Stimulated activated CD4-positive, alpha-beta T cell treated with anti-CD3 and anti-CD28 coated beads, Interleukin-1b, Interleukin-23, amount 100 ng/mL, for 4 hours (primary cell): ENCODE data around the gene ECE1.

ENCODE experiments used
- DNase-seq, 2 donors: peaks; one replicate each; pipeline ENCODE4 v3.0.0-alpha.2; 2020; ENCODE audit warnings: low read depth in 2 of 2

The ECE1 gene

GRCh38 chr1:21254335-21254951, 35.8 kb downstream of the ECE1 start:
- DNase-seq = no peak

GRCh38 chr1:21251773-21252471, 38.3 kb downstream of the ECE1 start:
- no peak for DNase-seq

GRCh38 chr1:21249940-21250493, 40.2 kb downstream of the ECE1 start:
- DNase-seq = no peak

- DNase-seq = no peak
Observed at GRCh38 chr1:21247892-21248715, 42.2 kb downstream of the ECE1 start.

- DNase-seq = no peak
Observed at GRCh38 chr1:21246905-21247642, 43.2 kb downstream of the ECE1 start.

- no peak for DNase-seq
Observed at GRCh38 chr1:21245688-21246229, 44.5 kb downstream of the ECE1 start.

GRCh38 chr1:21244986-21245687, 45.1 kb downstream of the ECE1 start:
- no peak for DNase-seq

- no peak for DNase-seq
Observed at GRCh38 chr1:21244154-21244553, 46.1 kb downstream of the ECE1 start.

GRCh38 chr1:21242846-21243245, 47.4 kb downstream of the ECE1 start:
- no peak for DNase-seq

GRCh38 chr1:21241771-21242581, 48.3 kb downstream of the ECE1 start:
- no peak for DNase-seq

GRCh38 chr1:21240706-21241105, 49.6 kb downstream of the ECE1 start:
- DNase-seq = no peak

- DNase-seq = no peak
Observed at GRCh38 chr1:21239221-21239620, 51.0 kb downstream of the ECE1 start.

- DNase-seq = no peak
Observed at GRCh38 chr1:21238141-21238800, 52.0 kb downstream of the ECE1 start.

GRCh38 chr1:21237446-21238088, 52.7 kb downstream of the ECE1 start:
- DNase-seq = no peak

- DNase-seq = no peak
Observed at GRCh38 chr1:21236178-21236577, 54.1 kb downstream of the ECE1 start.

GRCh38 chr1:21234779-21235178, 55.5 kb downstream of the ECE1 start:
- DNase-seq = no peak

- DNase-seq = no peak
Observed at GRCh38 chr1:21233490-21233889, 56.8 kb downstream of the ECE1 start.

- peak in 1 of 2 donors; percentile 34 for DNase-seq
Observed at GRCh38 chr1:21232044-21232443, 58.2 kb downstream of the ECE1 start.
